ENCODE results near the gene PROSER3.

PROSER3 gene

DNA sequence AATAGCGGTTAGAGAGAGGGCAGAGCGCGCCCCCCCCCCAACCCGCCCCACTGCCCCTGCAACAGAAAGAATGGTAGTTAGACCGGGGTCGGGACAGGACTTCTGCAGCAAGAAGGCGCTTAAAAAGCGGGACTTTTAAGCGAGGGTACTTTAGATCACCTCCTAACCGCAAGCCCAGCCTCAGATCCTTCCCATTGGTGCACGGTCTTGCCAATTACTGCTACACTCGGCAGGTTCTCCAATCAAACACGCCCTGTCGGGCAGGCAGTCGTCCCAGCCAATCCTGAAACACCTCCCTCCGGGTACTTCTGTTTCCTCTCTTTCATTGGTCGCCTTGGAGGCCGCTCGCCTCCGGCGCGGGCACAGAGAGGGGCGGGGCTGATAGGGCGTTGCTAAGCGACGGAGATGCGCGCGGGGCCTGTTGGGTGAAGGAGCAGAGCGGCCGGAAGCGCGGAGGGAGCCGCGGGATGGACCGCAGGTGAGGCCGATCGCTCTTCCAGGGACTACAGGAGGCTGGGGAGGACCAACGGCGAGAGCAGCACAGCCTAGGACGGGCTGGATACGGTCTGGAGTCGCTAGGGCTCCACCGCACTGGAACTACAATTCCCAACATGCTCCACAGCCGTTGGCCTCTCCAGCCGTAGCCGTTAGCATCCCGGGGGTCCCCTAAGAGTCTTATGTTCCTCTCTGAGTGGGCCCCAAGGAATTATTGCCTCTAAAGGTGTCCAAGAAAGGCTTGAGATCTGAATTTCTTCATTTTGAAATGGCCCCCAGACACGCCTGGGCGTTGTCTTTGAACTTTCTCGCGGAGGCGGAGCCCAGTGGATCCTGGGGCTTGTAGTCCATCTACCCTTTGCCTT lies at the start of gene PROSER3:
Gene PROSER3, plus strand, starts transcription at position 428 of the 860 bp plus-strand sequence. Its CDS starts 40 bp downstream, at position 468.
- TF ChIP-seq L3MBTL2 (conservative IDR thresholded peaks at IDR 0.05): peak; percentile 26; the same call in 1 of the 2 replicates
- 0 out of 2 replicates have a peak, but pooled peaks have one; percentile 25 for TF ChIP-seq LEF1 (IDR thresholded peaks at IDR 0.05; ENCODE audit: borderline replicate concordance)
- no peak for TF ChIP-seq HDGF (IDR thresholded peaks at IDR 0.05; ENCODE audit: borderline replicate concordance)
- TF ChIP-seq ELF4 (IDR thresholded peaks at IDR 0.05): peak; percentile 34
- TF ChIP-seq, protein P1, sequence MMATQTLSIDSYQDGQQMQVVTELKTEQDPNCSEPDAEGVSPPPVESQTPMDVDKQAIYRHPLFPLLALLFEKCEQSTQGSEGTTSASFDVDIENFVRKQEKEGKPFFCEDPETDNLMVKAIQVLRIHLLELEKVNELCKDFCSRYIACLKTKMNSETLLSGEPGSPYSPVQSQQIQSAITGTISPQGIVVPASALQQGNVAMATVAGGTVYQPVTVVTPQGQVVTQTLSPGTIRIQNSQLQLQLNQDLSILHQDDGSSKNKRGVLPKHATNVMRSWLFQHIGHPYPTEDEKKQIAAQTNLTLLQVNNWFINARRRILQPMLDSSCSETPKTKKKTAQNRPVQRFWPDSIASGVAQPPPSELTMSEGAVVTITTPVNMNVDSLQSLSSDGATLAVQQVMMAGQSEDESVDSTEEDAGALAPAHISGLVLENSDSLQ (IDR thresholded peaks at IDR 0.05): peak; percentile 99
- CTCF ChIA-PET: interaction anchor here (1.0 kb wide), 1 partner anchor 17 kb away, joined by 3 read pairs; no protein-coding TSS in a partner anchor
- POLR2A ChIA-PET: interaction anchor here (1.3 to 2.5 kb wide), 5 partner anchors 10 to 56 kb away, joined by 3 to 33 read pairs (median 8); partner anchors contain the start of genes LIN37, PSENEN and U2AF1L4
- peak; percentile 97 for DNase-seq (ENCODE audit: extremely low spot score)

DNA sequence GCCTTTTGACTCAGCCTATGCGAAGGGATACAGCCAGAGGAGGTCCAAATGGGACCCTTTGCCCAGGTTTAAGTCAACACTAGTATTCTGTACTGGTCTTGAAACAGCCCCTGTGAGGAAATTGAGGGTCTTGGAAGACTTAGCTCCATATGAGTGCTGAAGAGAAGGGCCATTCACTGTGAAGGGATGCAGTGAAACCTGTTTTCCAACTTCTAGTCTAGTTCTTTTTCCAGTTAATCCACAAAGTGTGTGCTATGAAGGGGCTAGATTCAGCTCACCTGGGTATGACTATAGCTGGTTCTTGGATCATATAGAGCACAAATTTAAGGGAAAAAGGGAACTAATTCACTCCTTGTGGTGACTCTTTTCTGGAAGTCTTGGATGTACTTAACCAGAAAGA lies 49.6 kb upstream of the PROSER3 start:
- POLR2A ChIA-PET: interaction anchor here (1.5 kb wide), 1 partner anchor 61 kb away, joined by 3 read pairs; the partner anchor contains the start of gene COX6B1
- DNase-seq (ENCODE audit: extremely low spot score): no peak
- TF ChIP-seq FOXK2 (IDR thresholded peaks at IDR 0.05) (no peak), FOXM1 (IDR thresholded peaks at IDR 0.05; ENCODE audit: borderline replicate concordance) (no peak)
- CTCF ChIA-PET: no interaction called here

DNA sequence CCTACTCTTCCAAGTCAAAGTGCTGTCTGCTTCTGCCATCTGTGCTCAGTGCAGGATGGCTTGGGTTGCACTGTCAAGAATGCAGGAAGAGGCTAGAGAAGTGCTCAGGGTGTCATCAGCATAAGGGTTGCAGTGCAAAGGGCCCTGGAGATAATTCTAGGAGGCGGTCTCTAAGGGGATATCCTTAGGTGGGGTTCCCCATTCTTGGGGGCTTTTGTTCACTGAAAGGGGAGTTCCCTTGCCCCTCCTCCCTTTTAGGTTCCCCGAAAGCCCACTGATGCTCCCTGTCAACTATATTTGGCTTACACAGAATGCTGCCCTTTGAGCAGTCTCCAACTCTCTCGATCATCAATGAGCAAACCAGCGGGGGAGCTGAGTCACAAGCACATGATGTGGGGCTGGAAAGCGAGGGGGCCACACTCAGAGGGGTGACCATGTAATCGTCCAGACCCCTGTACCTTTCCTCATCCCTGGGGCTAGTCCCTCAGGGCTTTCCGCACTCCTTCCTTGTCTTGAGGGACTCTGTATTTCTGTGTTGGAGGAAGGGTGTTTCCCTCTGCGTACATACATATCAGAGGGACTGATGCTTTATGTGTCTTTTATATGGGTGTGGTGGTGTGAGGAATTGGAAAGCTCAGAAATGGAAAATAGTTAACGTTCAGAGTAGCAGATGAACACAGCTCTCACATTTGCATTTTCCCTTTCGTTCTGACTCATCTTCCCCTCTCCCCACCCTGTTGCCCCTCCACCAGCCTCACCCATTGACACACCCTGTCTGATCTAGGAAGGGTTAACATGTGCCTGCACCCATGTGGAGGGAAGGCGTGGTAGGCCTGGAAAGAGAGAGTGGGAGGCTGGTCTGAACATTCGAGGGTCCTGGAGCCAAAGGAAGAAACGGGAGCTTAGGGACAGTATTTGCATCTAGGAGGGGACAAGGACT lies 46.9 kb upstream of the PROSER3 start:
- POLR2A ChIA-PET: interaction anchor here (0.7 to 1.0 kb wide), 2 partner anchors 9 to 37 kb away, joined by 3 read pairs; partner anchors contain the start of gene LIN37
- CTCF ChIA-PET: interaction anchor here (0.9 kb wide), 1 partner anchor 8 kb away, joined by 4 read pairs; no protein-coding TSS in a partner anchor
- TF ChIP-seq SUZ12 (IDR thresholded peaks at IDR 0.05): no peak
- TF ChIP-seq LEF1 (IDR thresholded peaks at IDR 0.05; ENCODE audit: borderline replicate concordance): no peak
- TF ChIP-seq SP1 (IDR thresholded peaks at IDR 0.05): no peak
- DNase-seq (ENCODE audit: extremely low spot score): no peak

DNA sequence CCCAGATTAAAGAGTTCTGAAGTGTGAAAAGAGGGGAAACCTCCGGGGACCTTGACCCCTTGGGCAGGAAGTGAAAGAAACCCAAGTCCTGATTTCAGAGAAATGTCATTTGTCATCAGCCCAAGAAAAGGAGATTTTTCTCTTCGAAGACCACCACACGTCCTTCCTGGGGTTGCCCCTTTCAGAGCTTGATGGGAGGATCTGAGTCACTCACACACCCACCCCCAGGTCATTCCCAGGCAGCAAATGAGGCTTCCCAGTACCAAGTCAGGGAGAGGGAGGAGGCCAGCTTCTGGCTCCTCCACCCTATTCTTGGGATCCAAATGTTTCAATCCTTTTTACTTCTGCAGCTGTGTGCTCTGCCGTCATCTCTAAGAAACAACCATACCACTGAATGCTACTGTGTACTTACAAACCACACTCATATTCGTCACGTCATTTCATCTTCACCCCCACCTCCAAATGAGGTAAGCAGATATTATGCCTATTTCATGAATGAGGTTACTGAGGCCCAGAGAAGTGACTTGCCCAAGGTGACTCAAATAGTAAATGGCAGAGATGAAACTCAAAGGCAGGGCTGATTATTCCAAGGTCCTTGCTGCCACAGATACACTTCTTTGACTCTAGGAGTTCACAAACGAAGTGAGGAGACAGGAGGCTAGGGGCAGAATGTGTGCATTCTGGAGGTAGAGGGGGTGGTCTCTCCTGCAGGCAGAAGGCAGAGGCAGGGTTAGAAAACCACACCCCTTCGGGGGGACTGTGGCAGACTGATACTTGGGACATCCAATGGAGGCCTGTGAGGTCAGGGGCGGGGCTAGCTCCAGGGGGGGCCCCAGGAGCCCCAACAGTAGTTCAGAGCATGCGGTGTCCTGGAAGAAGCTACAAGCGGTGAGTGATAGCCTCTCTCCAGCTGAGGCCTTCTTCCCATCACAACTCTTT lies 45.1 kb upstream of the PROSER3 start:
- CTCF ChIA-PET: no interaction called here
- TF ChIP-seq BHLHE40 (IDR thresholded peaks at IDR 0.05; ENCODE audit: borderline replicate concordance): no peak
- TF ChIP-seq SP1 (IDR thresholded peaks at IDR 0.05): no peak
- TF ChIP-seq, protein P1 (IDR thresholded peaks at IDR 0.05): no peak
- no peak for TF ChIP-seq FOXM1 (IDR thresholded peaks at IDR 0.05; ENCODE audit: borderline replicate concordance)
- no peak for TF ChIP-seq TARDBP (IDR thresholded peaks at IDR 0.05)
- no peak for TF ChIP-seq ARNT (IDR thresholded peaks at IDR 0.05)
- TF ChIP-seq L3MBTL2 (conservative IDR thresholded peaks at IDR 0.05): no peak
- no peak for TF ChIP-seq CTBP1 (IDR thresholded peaks at IDR 0.05; ENCODE audit: borderline replicate concordance)
- no peak for TF ChIP-seq HDGF (IDR thresholded peaks at IDR 0.05; ENCODE audit: borderline replicate concordance)
- TF ChIP-seq ZNF384 (IDR thresholded peaks at IDR 0.05): no peak
- no peak for TF ChIP-seq SUZ12 (IDR thresholded peaks at IDR 0.05)
- no peak for TF ChIP-seq FOXA1 (IDR thresholded peaks at IDR 0.05)
- DNase-seq (ENCODE audit: extremely low spot score): no peak
- POLR2A ChIA-PET: interaction anchor here (2.1 to 3.0 kb wide), 2 partner anchors 10 to 35 kb away, joined by 6 to 13 read pairs; partner anchors contain the start of gene LIN37

- DNase-seq (ENCODE audit: extremely low spot score): no peak
- ChIA-PET POLR2A (interaction anchor here (1.3 to 3.0 kb wide), 3 partner anchors 11 to 35 kb away, joined by 3 to 13 read pairs (median 6); partner anchors contain the start of gene LIN37), CTCF (no interaction called here)
- no peak for TF ChIP-seq FOXA1 (IDR thresholded peaks at IDR 0.05)
- TF ChIP-seq ZNF384 (IDR thresholded peaks at IDR 0.05): no peak
- no peak for TF ChIP-seq SP1 (IDR thresholded peaks at IDR 0.05)
- no peak for TF ChIP-seq LEF1 (IDR thresholded peaks at IDR 0.05; ENCODE audit: borderline replicate concordance)
- no peak for TF ChIP-seq ARNT (IDR thresholded peaks at IDR 0.05)
- TF ChIP-seq ELF4 (IDR thresholded peaks at IDR 0.05): no peak
- TF ChIP-seq HDGF (IDR thresholded peaks at IDR 0.05; ENCODE audit: borderline replicate concordance): no peak
- TF ChIP-seq FOXM1 (IDR thresholded peaks at IDR 0.05; ENCODE audit: borderline replicate concordance): no peak
- TF ChIP-seq TARDBP (IDR thresholded peaks at IDR 0.05): no peak
- no peak for TF ChIP-seq NFRKB (IDR thresholded peaks at IDR 0.05)
- TF ChIP-seq FOXK2 (IDR thresholded peaks at IDR 0.05): no peak
- no peak for TF ChIP-seq CTBP1 (IDR thresholded peaks at IDR 0.05; ENCODE audit: borderline replicate concordance)
- no peak for TF ChIP-seq BHLHE40 (IDR thresholded peaks at IDR 0.05; ENCODE audit: borderline replicate concordance)
- no peak for TF ChIP-seq SUZ12 (IDR thresholded peaks at IDR 0.05)
- TF ChIP-seq, protein P1 (IDR thresholded peaks at IDR 0.05): no peak
- TF ChIP-seq L3MBTL2 (conservative IDR thresholded peaks at IDR 0.05): no peak
These were observed 44.5 kb upstream of the PROSER3 start for GRCh38 chr19:35713506-35713850.
